Loucy (cell line): ENCODE data around the gene CCDC51.

ENCODE experiments used
- H2AFZ ChIP-seq: fragments of 200-600 bp; sonication (generic); 2 replicates; pipeline ENCODE4 v1.6.0; 2016; ENCODE audit warnings: antibody characterized with exemption, mild to moderate bottlenecking, low read length, moderate library complexity
- H3F3A ChIP-seq: fragments of 200-600 bp; 2 replicates; pipeline ENCODE4 v1.6.0; 2016; ENCODE audit warnings: antibody characterized with exemption, low read depth, mild to moderate bottlenecking
- H3K27me3 ChIP-seq: fragments of 200-600 bp; sonication (generic); 2 replicates; pipeline ENCODE4 v1.6.1; 2014; ENCODE audit warnings: low read length, mild to moderate bottlenecking; ENCODE audit not compliant: insufficient read depth, poor library complexity, severe bottlenecking
- H3K36me3 ChIP-seq: fragments of 200-600 bp; sonication (generic); 2 replicates; pipeline ENCODE4 v1.6.1; 2016; ENCODE audit warnings: low read length; ENCODE audit not compliant: insufficient read depth
- H3K4me1 ChIP-seq: fragments of 200-600 bp; sonication (generic); 2 replicates; pipeline ENCODE4 v1.5.1; 2014; ENCODE audit warnings: low read length, mild to moderate bottlenecking; ENCODE audit not compliant: insufficient read depth, poor library complexity, severe bottlenecking
- H3K4me2 ChIP-seq: fragments of 200-600 bp; sonication (generic); 2 replicates; pipeline ENCODE4 v1.6.0; 2014; ENCODE audit warnings: antibody characterized with exemption, low read length, low read depth, mild to moderate bottlenecking; ENCODE audit not compliant: poor library complexity, severe bottlenecking
- H3K4me3 ChIP-seq: fragments of 200-600 bp; sonication (generic); 2 replicates; pipeline ENCODE4 v1.5.1; 2014; ENCODE audit warnings: low read length, mild to moderate bottlenecking, mixed read lengths; ENCODE audit not compliant: poor library complexity, severe bottlenecking
- H3K79me2 ChIP-seq: fragments of 200-600 bp; sonication (generic); 2 replicates; pipeline ENCODE4 v1.6.1; 2014; ENCODE audit warnings: low read length; ENCODE audit not compliant: insufficient read depth
- H3K9ac ChIP-seq: fragments of 200-600 bp; sonication (generic); 2 replicates; pipeline ENCODE4 v1.6.0; 2014; ENCODE audit warnings: mild to moderate bottlenecking, low read depth, low read length, moderate library complexity; ENCODE audit not compliant: poor library complexity, severe bottlenecking
- H3K9me2 ChIP-seq: fragments of 200-600 bp; sonication (generic); replicated peaks from 2 replicates; pipeline ENCODE4 v1.6.1; 2016; ENCODE audit warnings: low read depth, low read length, mixed read lengths
- H3K9me3 ChIP-seq: fragments of 200-600 bp; sonication (generic); 2 replicates; pipeline ENCODE4 v1.6.1; 2014; ENCODE audit warnings: mild to moderate bottlenecking, antibody characterized with exemption, low read length, low read depth; ENCODE audit not compliant: insufficient read depth
- H4K20me1 ChIP-seq: fragments of 200-600 bp; sonication (generic); 2 replicates; pipeline ENCODE4 v1.6.0; 2014; ENCODE audit warnings: antibody characterized with exemption, low read length, mild to moderate bottlenecking; ENCODE audit not compliant: insufficient read depth, poor library complexity, severe bottlenecking
- CTCF ChIP-seq: fragments of 200-600 bp; sonication (generic); conservative IDR thresholded peaks from 2 replicates; pipeline ENCODE4 v1.5.1; 2014; ENCODE audit warnings: mild to moderate bottlenecking, antibody characterized with exemption, low read length
- EZH2phosphoT487 ChIP-seq: fragments of 200-600 bp; IDR thresholded peaks from 2 replicates; pipeline ENCODE4 v1.6.1; 2018; ENCODE audit warnings: antibody characterized with exemption, mild to moderate bottlenecking, moderate library complexity, borderline replicate concordance

CCDC51 gene

DNA sequence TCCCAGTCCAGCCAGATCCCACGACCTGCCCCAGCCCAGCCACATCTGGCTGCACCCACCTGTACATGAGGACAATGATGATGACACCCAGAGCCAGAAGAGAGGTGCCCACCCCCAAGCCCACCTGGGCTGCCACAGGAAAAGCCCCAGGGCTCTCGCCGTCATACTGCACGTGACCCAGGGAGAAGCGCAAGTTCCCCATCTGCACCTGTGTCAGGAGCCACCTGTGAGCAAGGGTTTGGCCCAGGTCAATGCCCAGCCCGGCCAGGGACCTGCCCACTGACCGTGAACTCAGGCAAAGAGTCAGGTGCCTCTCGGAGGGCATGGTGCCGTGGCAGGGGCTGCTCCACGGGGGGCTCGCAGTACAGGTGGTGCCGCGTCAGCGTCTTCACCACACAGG is 26.3 kb downstream of the CCDC51 start:
- no peak for TF ChIP-seq EZH2phosphoT487
- TF ChIP-seq CTCF: no peak
- Histone ChIP-seq H3K36me3 (peaks cover 76% of the 10 kb centered on the region; the same call in 1 of the 2 replicates), H2AFZ (no peak overlapping the region), H3K79me2 (no peaks in the 10 kb centered on the region), H3K4me2 (no peak overlapping the region), H4K20me1 (no peaks in the 10 kb centered on the region), H3K4me3 (no peak overlapping the region), H3K27me3 (no peaks in the 10 kb centered on the region), H3K4me1 (no peaks in the 10 kb centered on the region), H3K9me2 (no peaks in the 10 kb centered on the region), H3F3A (no peaks in the 10 kb centered on the region), H3K9me3 (no peaks in the 10 kb centered on the region), H3K9ac (no peak overlapping the region)

DNA sequence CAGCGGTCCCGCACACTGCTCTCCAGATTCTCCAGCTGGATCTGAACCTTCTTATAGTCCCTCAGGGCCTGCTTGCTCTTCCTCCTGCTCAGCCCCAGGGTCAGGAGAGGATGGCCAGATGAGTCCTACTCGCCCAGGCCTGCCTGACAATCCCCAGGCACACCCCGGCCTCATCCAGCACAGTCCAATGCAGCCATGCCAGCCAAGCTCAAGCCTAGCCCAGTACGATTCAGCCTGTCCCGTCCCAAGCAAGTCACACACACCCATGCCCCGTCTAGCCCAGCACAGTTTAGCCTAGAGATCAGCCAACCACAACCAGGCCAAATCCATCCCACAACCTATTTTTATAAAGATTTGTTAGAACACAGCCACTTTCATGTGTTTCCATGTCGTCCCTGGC is 26.8 kb downstream of the CCDC51 start:
- Histone ChIP-seq H3K4me1 (no peaks in the 10 kb centered on the region), H3K27me3 (no peaks in the 10 kb centered on the region), H3K9me2 (no peaks in the 10 kb centered on the region), H3K79me2 (no peaks in the 10 kb centered on the region), H3K4me2 (no peak overlapping the region), H4K20me1 (no peaks in the 10 kb centered on the region), H3K9me3 (no peaks in the 10 kb centered on the region), H2AFZ (no peak overlapping the region), H3K4me3 (no peak overlapping the region), H3K9ac (no peak overlapping the region), H3F3A (no peaks in the 10 kb centered on the region), H3K36me3 (peaks cover 74% of the 10 kb centered on the region; the same call in 1 of the 2 replicates)
- TF ChIP-seq EZH2phosphoT487 (no peak), CTCF (no peak)

DNA sequence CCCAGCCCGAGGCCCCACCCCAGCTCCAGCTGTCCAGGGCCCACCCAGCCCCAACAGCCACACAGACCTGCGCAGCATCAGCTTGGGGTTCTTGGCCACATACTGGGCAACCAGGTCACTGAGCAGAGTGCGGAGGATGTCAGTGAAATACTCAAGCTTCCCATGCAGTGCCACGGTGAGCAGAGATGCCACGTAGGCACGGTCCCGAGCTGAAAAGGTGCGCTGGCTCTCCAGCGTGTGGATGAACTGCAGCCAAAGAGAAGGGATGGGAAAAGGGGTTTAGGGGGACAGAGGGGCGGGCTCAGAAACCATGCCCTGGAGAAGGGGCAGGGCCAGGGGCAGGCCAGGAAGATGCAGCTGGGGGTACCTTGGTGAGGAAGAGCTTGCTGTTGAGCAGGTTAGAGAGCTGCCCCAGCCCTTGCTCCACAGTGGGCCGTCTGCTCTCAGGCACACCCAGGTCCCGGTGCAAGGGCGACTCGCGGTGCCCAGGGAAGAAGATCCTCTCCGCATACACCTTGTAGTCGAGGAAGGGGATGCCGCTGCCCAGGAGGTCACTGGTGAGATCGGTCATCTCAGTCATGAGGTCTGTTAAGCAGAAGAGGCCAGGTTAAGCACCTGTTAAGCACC is 27.4 kb downstream of the CCDC51 start:
- TF ChIP-seq EZH2phosphoT487: no peak
- no peak for TF ChIP-seq CTCF
- peaks cover 69% of the 10 kb centered on the region; the same call in 1 of the 2 replicates for H3K36me3 ChIP-seq

More for the DNA sequence above, 27.4 kb downstream of the CCDC51 start:
- Histone ChIP-seq H3K4me2 (no peak overlapping the region), H3K4me3 (no peak overlapping the region), H3K9ac (no peak overlapping the region), H3K79me2 (no peaks in the 10 kb centered on the region), H2AFZ (no peak overlapping the region), H3K4me1 (peaks cover 1% of the 10 kb centered on the region), H3F3A (no peaks in the 10 kb centered on the region), H3K9me3 (no peaks in the 10 kb centered on the region), H3K9me2 (no peaks in the 10 kb centered on the region), H4K20me1 (no peaks in the 10 kb centered on the region), H3K27me3 (no peaks in the 10 kb centered on the region)
